GM19438 (cell line): ENCODE results near the gene LYSMD3.
"Not testable (repeated sequence)": the region's sequence is repeated elsewhere in the genome, so short reads cannot be mapped to it uniquely, and the experiment has no call there.

Experiments used
- ATAC-seq: cut with Tn5 transposase; IDR thresholded peaks from one replicate; pipeline ENCODE4 v1.9.1; 2021; ENCODE audit warnings: low read depth; ENCODE audit not compliant: unreplicated experiment

LYSMD3 gene

GRCh38 chr5:90529194-90529938, at the start of gene LYSMD3:
TSS of gene LYSMD3 (minus strand) at chr5:90529584. CDS start at chr5:90525289, 4,295 bp downstream.
- peak; percentile 87 for ATAC-seq

GRCh38 chr5:90576566-90576965, 47.2 kb upstream of the LYSMD3 start:
- not testable (repeated sequence) for ATAC-seq

- ATAC-seq: no peak
These were observed 46.3 kb upstream of the LYSMD3 start for GRCh38 chr5:90575712-90576111.

- ATAC-seq: no peak
These were observed 41.9 kb upstream of the LYSMD3 start for GRCh38 chr5:90571147-90571773.

GRCh38 chr5:90570034-90570433, 40.6 kb upstream of the LYSMD3 start:
- ATAC-seq: no peak

GRCh38 chr5:90569084-90569483, 39.7 kb upstream of the LYSMD3 start:
- no peak for ATAC-seq

GRCh38 chr5:90565491-90565890, 36.1 kb upstream of the LYSMD3 start:
- ATAC-seq: no peak

- no peak for ATAC-seq
These were observed 33.7 kb upstream of the LYSMD3 start for GRCh38 chr5:90563108-90563507.

GRCh38 chr5:90562341-90562740, 33.0 kb upstream of the LYSMD3 start:
- ATAC-seq: no peak

- no peak for ATAC-seq
These were observed 32.4 kb upstream of the LYSMD3 start for GRCh38 chr5:90561766-90562165.

- no peak for ATAC-seq
These were observed 31.4 kb upstream of the LYSMD3 start for GRCh38 chr5:90560771-90561170.

GRCh38 chr5:90558344-90559192, 29.2 kb upstream of the LYSMD3 start, which contains the start of gene ADGRV1:
TSS of gene ADGRV1 (plus strand) at chr5:90558797. CDS start at chr5:90558896, 99 bp downstream.
- no peak for ATAC-seq

GRCh38 chr5:90557871-90558270, 28.5 kb upstream of the LYSMD3 start:
- ATAC-seq: no peak

- ATAC-seq: no peak
These were observed 28.0 kb upstream of the LYSMD3 start for GRCh38 chr5:90557391-90557790.

GRCh38 chr5:90555666-90556065, 26.3 kb upstream of the LYSMD3 start:
- ATAC-seq: no peak

- ATAC-seq: no peak
These were observed 25.1 kb upstream of the LYSMD3 start for GRCh38 chr5:90554358-90555006.

- ATAC-seq: no peak
These were observed 24.3 kb upstream of the LYSMD3 start for GRCh38 chr5:90553711-90554110.

GRCh38 chr5:90551376-90551775, 22.0 kb upstream of the LYSMD3 start:
- no peak for ATAC-seq

- ATAC-seq: no peak
These were observed 21.6 kb upstream of the LYSMD3 start for GRCh38 chr5:90550963-90551362.

GRCh38 chr5:90549729-90550275, 20.4 kb upstream of the LYSMD3 start:
- ATAC-seq: no peak
